ENCODE data around the gene BSG. TPM values are rescaled to one million over a fixed set of nuclear protein-coding genes. Genes with fewer than 3 reads are reported as not detected.

The BSG gene
- total and polyA plus RNA-seq, 2 of the 4 experiments (the other 2 are of a cell fraction), result 130 to 698 TPM

- Histone ChIP-seq H3K27me3 (ENCODE audit: control insufficient read depth, insufficient read depth, low read length) (no peaks in the 10 kb centered on the region; the same call in 1 of the 2 replicates), H2AK9ac (replicated peaks; ENCODE audit: low read depth, low read length, poor library complexity) (no peak overlapping the region), H2BK5ac (ENCODE audit: low read depth, low read length, poor library complexity, severe bottlenecking) (no peak overlapping the region), H3K18ac (ENCODE audit: low read depth, low read length) (no peak overlapping the region), H4K91ac (ENCODE audit: insufficient read depth, low read depth, low read length) (no peak overlapping the region), H4K20me1 (ENCODE audit: insufficient read depth, low read length) (peaks cover 3% of the 10 kb centered on the region), H3K9ac (ENCODE audit: low read depth, low read length) (no peak overlapping the region), H3K23ac (ENCODE audit: low read depth, low read length) (no peak overlapping the region), H3K9me1 (ENCODE audit: insufficient read depth, low read length) (no peaks in the 10 kb centered on the region), H2BK15ac (ENCODE audit: low read depth, low read length) (no peak overlapping the region), H3K9me3 (ENCODE audit: control insufficient read depth, insufficient read depth, low read length) (no peaks in the 10 kb centered on the region), H2BK20ac (ENCODE audit: low read depth, low read length) (no peak overlapping the region), H4K8ac (ENCODE audit: low read depth in 2 of 2, low read length in 2 of 2) (no peak overlapping the region), H3K4me2 (ENCODE audit: low read depth, low read length) (no peak overlapping the region), H3K4me3 (ENCODE audit: insufficient read depth, low read depth, low read length) (no peak overlapping the region), H4K5ac (ENCODE audit: low read depth, low read length) (no peak overlapping the region), H3K4me1 (ENCODE audit: control insufficient read depth, insufficient read depth, low read length) (no peaks in the 10 kb centered on the region), H3K27ac (ENCODE audit: insufficient read depth, low read length) (no peak overlapping the region), H2BK120ac (ENCODE audit: low read depth, low read length) (no peak overlapping the region), H3K36me3 (ENCODE audit: control insufficient read depth, insufficient read depth, low read length) (peaks cover 40% of the 10 kb centered on the region), H2AFZ (replicated peaks; ENCODE audit: low read length, poor library complexity) (no peak overlapping the region), H3K79me1 (ENCODE audit: low read depth in 1 of 2, low read length in 2 of 2) (no peaks in the 10 kb centered on the region), H3K14ac (replicated peaks; ENCODE audit: low read depth, low read length) (no peak overlapping the region), H2AK5ac (ENCODE audit: low read depth, low read length) (no peak overlapping the region), H3K4ac (ENCODE audit: low read depth, low read length) (no peak overlapping the region), H3K56ac (ENCODE audit: extremely low read depth, insufficient read depth, low read length) (no peak overlapping the region)
- POLR2A ChIA-PET (ENCODE audit: unreplicated experiment), result no interaction called here
- no TSS peak for BruUV-seq (replicated peaks)
- intact Hi-C loops (cut with micrococcal nuclease) (no loop called here), dilution Hi-C loops (cut with HindIII; ENCODE audit: low sequenced_read_pairs, unreplicated experiment) (no loop called here), in situ Hi-C loops (cut with MboI; ENCODE audit: low sequenced_read_pairs) (no loop called here)
- ATAC-seq (ENCODE audit: low read depth) (no peak), DNase-seq (no peak)
- CTCF ChIA-PET, result no interaction called here
- WGBS, 2 experiments (ENCODE audit: extremely low coverage in 2 of 2, insufficient read length in 1 of 2), result 97% methylated on average over 14 of the region's 47 CpGs; no CpG with 5 or more reads in 1 of the 2 experiments
- no peak for TF ChIP-seq POLR2A (IDR thresholded peaks at IDR 0.05; ENCODE audit: low read depth, low read length)
- no peak for TF ChIP-seq NFE2L2 (IDR thresholded peaks at IDR 0.05; ENCODE audit: low read depth, low read length)
- no peak for TF ChIP-seq SMC3 (IDR thresholded peaks at IDR 0.05; ENCODE audit: low read depth, low read length)
- no peak for TF ChIP-seq CTCF (conservative IDR thresholded peaks at IDR 0.05; ENCODE audit: low read depth, low read length)
- no peak for TF ChIP-seq RAD21 (IDR thresholded peaks at IDR 0.05; ENCODE audit: low read length)
- no peak for TF ChIP-seq FOS (IDR thresholded peaks at IDR 0.05; ENCODE audit: low read depth, low read length)
- no peak for TF ChIP-seq RFX5 (IDR thresholded peaks at IDR 0.05; ENCODE audit: low read depth, low read length)
- TF ChIP-seq USF2 (IDR thresholded peaks at IDR 0.05; ENCODE audit: low read depth, low read length), result no peak
- TF ChIP-seq CHD1 (IDR thresholded peaks at IDR 0.05; ENCODE audit: low read depth, low read length), result no peak
- TF ChIP-seq MXI1 (IDR thresholded peaks at IDR 0.05; ENCODE audit: borderline replicate concordance, low read depth, low read length), result no peak
- no peak for TF ChIP-seq MAFK (IDR thresholded peaks at IDR 0.05; ENCODE audit: low read depth, low read length)
- TF ChIP-seq CEBPB (IDR thresholded peaks at IDR 0.05; ENCODE audit: low read depth, low read length), result no peak
- no peak for TF ChIP-seq BHLHE40 (IDR thresholded peaks at IDR 0.05; ENCODE audit: low read depth, low read length)
- no peak for TF ChIP-seq MAZ (IDR thresholded peaks at IDR 0.05; ENCODE audit: borderline replicate concordance, low read depth, low read length)
- TF ChIP-seq RCOR1 (IDR thresholded peaks at IDR 0.05; ENCODE audit: insufficient replicate concordance, low read length), result no peak
- no peak for TF ChIP-seq ELK1 (IDR thresholded peaks at IDR 0.05; ENCODE audit: borderline replicate concordance, low read depth, low read length)
Measured at GRCh38 chr19:619286-620002, 47.0 kb downstream of the BSG start.
